HL-60 (cell line): Measurements from ENCODE around the gene MKLN1.
"Not testable (repeated sequence)": the region's sequence is repeated elsewhere in the genome, so short reads cannot be mapped to it uniquely, and the experiment has no call there.

Experiments
- DNase-seq, 2 experiments: peaks; one replicate each; pipeline ENCODE4 v3.0.0-alpha.2; 2010 to 2020; ENCODE audit warnings: low read depth in 1 of 2, low spot score in 1 of 2
- H3K27ac ChIP-seq: fragments of 250-450 bp; sonication (Bioruptor Pico); replicated peaks from 2 replicates; pipeline ENCODE4 v1.5.1; 2020; ENCODE audit warnings: mild to moderate bottlenecking, moderate library complexity
- H3K27me3 ChIP-seq: fragments of 250-450 bp; sonication (Bioruptor Pico); 2 replicates; pipeline ENCODE4 v1.5.1; 2021; ENCODE audit warnings: mild to moderate bottlenecking, moderate library complexity; ENCODE audit not compliant: insufficient read depth, poor library complexity, severe bottlenecking
- H3K4me3 ChIP-seq: replicated peaks from 2 replicates; pipeline ENCODE4 v1.5.1; 2011; ENCODE audit warnings: mild to moderate bottlenecking, control low read depth, low read length; ENCODE audit not compliant: insufficient read depth
- CTCF ChIP-seq: IDR thresholded peaks from one replicate; pipeline ENCODE4 v1.5.1; 2011; ENCODE audit warnings: low read length, control low read depth, inconsistent platforms; ENCODE audit not compliant: insufficient read depth
- GABPA ChIP-seq: IDR thresholded peaks from 2 replicates; pipeline ENCODE4 v1.6.1; 2012; ENCODE audit warnings: low read depth
- POLR2AphosphoS5 ChIP-seq: IDR thresholded peaks from 2 replicates; pipeline ENCODE4 v1.6.1; 2012; ENCODE audit warnings: low read depth
- REST ChIP-seq: IDR thresholded peaks from 2 replicates; pipeline ENCODE4 v1.6.1; 2012; ENCODE audit warnings: low read depth; ENCODE audit not compliant: insufficient replicate concordance
- SPI1 ChIP-seq: IDR thresholded peaks from 2 replicates; pipeline ENCODE4 v1.6.1; 2012; ENCODE audit warnings: low read depth, mild to moderate bottlenecking, borderline replicate concordance

Gene MKLN1

GRCh38 chr7:131302876-131303707, 24.6 kb upstream of the MKLN1 start:
- no peak for DNase-seq
- TF ChIP-seq SPI1 (no peak), REST (no peak)
- no peak overlapping the region for H3K4me3 ChIP-seq
- no peaks in the 10 kb centered on the region for H3K27me3 ChIP-seq
- H3K27ac ChIP-seq: no peak overlapping the region

- H3K27me3 ChIP-seq: no peaks in the 10 kb centered on the region
- no peak for TF ChIP-seq REST
- no peak for TF ChIP-seq CTCF
- no peak for TF ChIP-seq SPI1
- no peak for TF ChIP-seq POLR2AphosphoS5
- no peak for TF ChIP-seq GABPA
- no peak overlapping the region for H3K27ac ChIP-seq
- H3K4me3 ChIP-seq: no peak overlapping the region
- DNase-seq: no peak
These were observed 22.5 kb upstream of the MKLN1 start for GRCh38 chr7:131305152-131305551.

GRCh38 chr7:131306041-131306440, 21.6 kb upstream of the MKLN1 start:
- not testable (repeated sequence) for H3K27ac ChIP-seq, DNase-seq, H3K4me3 ChIP-seq, H3K27me3 ChIP-seq

GRCh38 chr7:131306777-131307176, 20.9 kb upstream of the MKLN1 start:
- Histone ChIP-seq H3K4me3 (no peak overlapping the region), H3K27me3 (no peaks in the 10 kb centered on the region), H3K27ac (no peak overlapping the region)
- TF ChIP-seq REST (no peak), SPI1 (no peak), GABPA (no peak), CTCF (no peak), POLR2AphosphoS5 (no peak)
- no peak for DNase-seq
